IPS DF 6.9 (cell line): ENCODE results near the gene BTBD17.

Source experiments
- DNase-seq: peaks from one replicate; pipeline ENCODE4 v3.0.0-alpha.2; 2013; ENCODE audit warnings: low read depth, low spot score
- H3K27ac ChIP-seq: one replicate; pipeline ENCODE4 v1.5.1; 2013; ENCODE audit warnings: low read length, control low read depth
- H3K27me3 ChIP-seq: 2 replicates; pipeline ENCODE4 v1.6.1; 2013; ENCODE audit warnings: mild to moderate bottlenecking, low read length; ENCODE audit not compliant: control insufficient read depth, insufficient read depth
- H3K36me3 ChIP-seq: 2 replicates; pipeline ENCODE4 v1.6.1; 2013; ENCODE audit warnings: low read length; ENCODE audit not compliant: control insufficient read depth, insufficient read depth
- H3K4me1 ChIP-seq: 2 replicates; pipeline ENCODE4 v1.6.1; 2013; ENCODE audit warnings: low read length; ENCODE audit not compliant: control insufficient read depth, insufficient read depth
- H3K4me3 ChIP-seq: 2 replicates; pipeline ENCODE4 v1.5.1; 2013; ENCODE audit warnings: mild to moderate bottlenecking, low read length
- H3K9me3 ChIP-seq: 2 replicates; pipeline ENCODE4 v1.6.1; 2013; ENCODE audit warnings: low read length, inconsistent platforms; ENCODE audit not compliant: control insufficient read depth, insufficient read depth
- WGBS: extraction: QIAGEN DNeasy Blood & Tissue Kit; methylation state at CpG from one replicate; pipeline ENCODE4 v1.1.7; 2013; ENCODE audit warnings: mixed read lengths, missing lambda C conversion rate; ENCODE audit not compliant: insufficient read length, insufficient coverage; 5-methylcytosine and 5-hydroxymethylcytosine counted together

BTBD17 gene

DNA sequence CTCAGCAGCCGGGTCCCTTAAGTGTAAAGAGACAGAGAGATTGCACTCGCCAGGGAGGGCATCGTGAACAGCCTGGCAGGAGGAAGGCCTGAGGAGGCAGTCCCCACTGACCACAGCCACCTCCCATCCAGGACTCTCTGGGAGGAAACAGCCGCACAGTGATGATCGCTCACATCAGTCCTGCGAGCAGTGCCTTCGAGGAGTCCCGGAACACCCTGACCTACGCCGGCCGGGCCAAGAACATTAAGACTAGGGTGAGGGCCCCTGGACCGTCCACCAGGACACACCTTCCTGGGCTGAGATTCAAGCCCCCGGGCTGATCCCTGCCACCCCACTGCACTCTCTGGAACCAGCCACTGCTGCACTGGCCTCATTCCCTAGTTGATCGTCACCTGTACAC, 14.0 kb downstream of the BTBD17 start:
- H3K4me1 ChIP-seq = 0 out of 2 replicates have a peak, but pooled peaks cover 1% of the 10 kb centered on the region
- WGBS = no CpG with 5 or more reads among the region's 14 CpGs
- no peak overlapping the region for H3K27ac ChIP-seq
- peaks cover 12% of the 10 kb centered on the region for H3K27me3 ChIP-seq
- no peaks in the 10 kb centered on the region for H3K36me3 ChIP-seq
- no peak overlapping the region for H3K4me3 ChIP-seq
- H3K9me3 ChIP-seq = no peaks in the 10 kb centered on the region
- no peak for DNase-seq

DNA sequence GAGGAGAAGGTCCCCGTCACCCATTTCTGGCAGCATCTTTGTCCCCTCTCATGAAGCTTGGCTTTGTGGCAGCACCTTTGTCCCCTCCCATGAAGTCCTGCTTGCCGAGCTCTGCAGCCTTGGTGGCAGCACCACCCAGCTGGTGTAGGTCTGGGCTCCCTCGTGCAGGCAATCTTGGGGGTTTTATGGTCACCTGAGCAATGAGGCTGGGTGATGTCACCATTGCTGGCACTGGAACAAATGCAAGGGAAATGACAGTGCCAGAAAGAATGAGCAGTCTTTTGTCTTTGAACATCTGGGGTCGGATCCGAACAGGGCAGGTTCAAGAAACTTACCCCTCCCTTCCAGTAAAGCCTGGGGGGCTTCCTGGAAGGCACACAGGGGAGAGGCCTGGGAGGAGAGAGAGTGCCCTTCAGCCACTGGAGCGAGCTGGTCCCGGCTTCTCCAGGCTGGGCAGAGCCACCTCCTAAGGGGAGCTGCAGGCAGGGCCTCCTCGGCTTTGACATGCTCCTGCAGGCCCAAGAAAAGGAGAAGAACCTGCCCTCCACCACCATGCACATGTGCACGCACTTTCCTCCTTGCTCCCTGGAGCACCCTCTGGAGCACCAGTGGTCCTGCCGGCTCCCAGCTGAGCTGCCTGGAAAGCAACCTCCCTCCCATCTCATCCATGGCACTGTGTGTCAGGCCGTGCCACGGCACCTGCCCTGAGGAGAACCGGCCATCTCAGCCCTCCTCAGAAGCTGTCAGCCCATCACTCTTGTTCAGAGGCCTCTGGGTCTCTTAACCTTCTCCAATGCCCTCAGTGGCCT, 16.0 kb downstream of the BTBD17 start:
- Histone ChIP-seq H3K36me3 (no peaks in the 10 kb centered on the region), H3K9me3 (no peaks in the 10 kb centered on the region), H3K4me1 (peaks cover 2% of the 10 kb centered on the region; the same call in 1 of the 2 replicates), H3K27ac (no peak overlapping the region), H3K27me3 (no peaks in the 10 kb centered on the region), H3K4me3 (no peak overlapping the region)
- WGBS = no CpG with 5 or more reads among the region's 13 CpGs
- DNase-seq = no peak

DNA sequence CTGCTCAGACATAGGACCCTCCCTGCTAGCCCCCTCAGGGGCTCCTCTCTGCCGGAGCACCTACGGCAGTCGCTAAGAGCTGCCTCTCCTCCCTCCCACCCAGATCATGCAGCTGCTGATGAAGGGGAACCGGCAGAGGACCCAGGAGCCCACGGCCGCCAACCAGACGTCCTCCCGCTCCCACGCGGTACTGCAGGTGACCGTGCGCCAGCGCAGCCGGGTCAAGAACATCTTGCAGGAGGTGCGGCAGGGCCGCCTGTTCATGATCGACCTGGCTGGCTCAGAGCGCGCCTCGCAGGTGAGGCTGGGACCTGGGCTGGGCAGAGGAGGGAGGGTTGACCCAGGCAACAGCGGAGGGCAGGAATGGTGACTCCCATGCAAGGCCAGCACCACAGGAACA, 17.0 kb downstream of the BTBD17 start:
- DNase-seq = no peak
- no peaks in the 10 kb centered on the region for H3K36me3 ChIP-seq
- no peak overlapping the region for H3K27ac ChIP-seq
- peaks cover 2% of the 10 kb centered on the region; the same call in 1 of the 2 replicates for H3K4me1 ChIP-seq
- no peaks in the 10 kb centered on the region for H3K27me3 ChIP-seq
- no CpG with 5 or more reads among the region's 21 CpGs for WGBS
- no peaks in the 10 kb centered on the region for H3K9me3 ChIP-seq
- H3K4me3 ChIP-seq = no peak overlapping the region

DNA sequence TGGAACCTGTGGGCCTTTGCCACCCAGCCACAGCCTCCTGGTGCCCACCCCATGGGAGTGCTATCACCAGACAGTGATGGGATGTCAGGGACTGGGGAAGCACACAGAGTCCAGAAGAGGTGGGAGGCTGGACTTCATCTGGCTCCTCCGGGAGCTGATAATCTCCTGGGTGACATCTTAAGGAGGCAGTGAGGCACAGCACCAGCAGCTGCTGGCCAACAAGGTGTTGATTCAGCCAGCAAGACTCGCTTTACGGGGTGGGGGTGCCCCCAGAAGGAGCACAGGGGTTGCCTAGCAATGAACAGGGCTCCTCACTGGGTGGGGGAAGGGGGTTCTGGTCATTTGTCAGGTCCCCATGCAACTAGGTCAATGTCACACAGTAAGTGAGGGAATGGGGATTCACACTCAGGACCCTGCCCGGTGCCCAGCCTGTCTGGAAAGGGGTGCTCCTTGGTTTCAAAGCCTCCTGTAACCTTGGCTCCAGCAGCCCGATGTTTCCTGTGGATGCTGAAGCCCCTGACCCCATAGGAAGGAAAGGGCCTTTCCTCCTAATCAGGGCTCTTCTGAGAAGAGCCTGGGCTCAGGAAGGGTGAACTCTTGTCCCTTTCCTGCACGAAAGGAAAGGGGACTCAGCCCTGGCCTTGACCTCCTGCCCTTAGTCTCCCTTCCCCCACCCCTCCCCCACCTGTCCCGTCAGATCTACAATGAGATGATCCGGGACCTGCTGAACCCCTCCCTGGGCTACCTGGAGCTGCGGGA, 18.0 kb downstream of the BTBD17 start:
- H3K27me3 ChIP-seq = no peaks in the 10 kb centered on the region
- H3K4me3 ChIP-seq = no peak overlapping the region
- no peak overlapping the region for H3K27ac ChIP-seq
- no peaks in the 10 kb centered on the region for H3K36me3 ChIP-seq
- WGBS = no CpG with 5 or more reads among the region's 9 CpGs
- H3K9me3 ChIP-seq = no peaks in the 10 kb centered on the region
- H3K4me1 ChIP-seq = peaks cover 2% of the 10 kb centered on the region; the same call in 1 of the 2 replicates
- no peak for DNase-seq

DNA sequence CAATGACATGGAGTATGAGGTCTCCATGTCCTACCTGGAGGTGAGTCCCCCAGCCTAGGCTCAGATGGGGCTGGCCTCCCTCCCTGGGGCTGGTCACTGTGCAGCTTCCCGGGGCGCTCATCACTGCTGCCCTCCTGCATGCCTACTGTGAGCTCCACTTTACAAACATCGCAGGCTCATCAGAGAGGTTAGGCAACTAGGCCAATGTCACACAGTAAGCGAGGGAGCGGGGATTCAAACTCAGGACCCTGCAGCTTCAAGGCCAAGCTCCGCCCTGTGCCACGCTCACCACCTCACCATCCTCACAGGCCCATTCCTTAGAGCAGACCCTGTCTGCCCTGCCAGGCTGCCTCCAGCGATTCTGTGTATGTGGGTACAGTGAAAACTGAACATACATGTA, 18.5 kb downstream of the BTBD17 start:
- H3K4me1 ChIP-seq = peaks cover 2% of the 10 kb centered on the region; the same call in 1 of the 2 replicates
- no peaks in the 10 kb centered on the region for H3K27me3 ChIP-seq
- whole genome bisulfite sequencing = no CpG with 5 or more reads among the region's 8 CpGs
- no peaks in the 10 kb centered on the region for H3K36me3 ChIP-seq
- no peak overlapping the region for H3K27ac ChIP-seq
- H3K9me3 ChIP-seq = no peaks in the 10 kb centered on the region
- no peak overlapping the region for H3K4me3 ChIP-seq
- no peak for DNase-seq

DNA sequence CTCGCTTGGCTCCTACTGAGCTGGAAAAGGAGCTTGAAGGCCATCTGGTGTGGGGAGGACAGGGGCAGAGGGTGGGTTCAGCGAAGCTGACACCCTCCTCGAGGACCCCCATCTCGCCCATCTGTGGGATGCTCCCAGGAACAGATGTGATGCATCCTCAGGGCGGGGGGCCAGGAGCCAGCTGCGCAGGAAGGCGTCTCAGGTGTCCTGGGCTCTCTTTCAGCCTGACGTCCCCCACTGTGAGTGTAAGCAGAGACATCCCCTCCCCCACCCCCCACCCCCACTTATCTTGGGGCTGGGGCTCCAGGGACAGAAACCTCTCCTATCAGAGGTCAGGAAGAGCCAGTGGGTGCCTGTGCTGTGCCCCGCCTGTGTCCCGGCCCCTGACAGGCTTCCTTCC, 19.4 kb downstream of the BTBD17 start:
- no peak overlapping the region for H3K27ac ChIP-seq
- H3K27me3 ChIP-seq = no peaks in the 10 kb centered on the region
- DNase-seq = no peak
- no peaks in the 10 kb centered on the region for H3K9me3 ChIP-seq
- no peak overlapping the region for H3K4me3 ChIP-seq
- H3K4me1 ChIP-seq = peaks cover 2% of the 10 kb centered on the region; the same call in 1 of the 2 replicates
- H3K36me3 ChIP-seq = no peaks in the 10 kb centered on the region
- WGBS = no CpG with 5 or more reads among the region's 10 CpGs

DNA sequence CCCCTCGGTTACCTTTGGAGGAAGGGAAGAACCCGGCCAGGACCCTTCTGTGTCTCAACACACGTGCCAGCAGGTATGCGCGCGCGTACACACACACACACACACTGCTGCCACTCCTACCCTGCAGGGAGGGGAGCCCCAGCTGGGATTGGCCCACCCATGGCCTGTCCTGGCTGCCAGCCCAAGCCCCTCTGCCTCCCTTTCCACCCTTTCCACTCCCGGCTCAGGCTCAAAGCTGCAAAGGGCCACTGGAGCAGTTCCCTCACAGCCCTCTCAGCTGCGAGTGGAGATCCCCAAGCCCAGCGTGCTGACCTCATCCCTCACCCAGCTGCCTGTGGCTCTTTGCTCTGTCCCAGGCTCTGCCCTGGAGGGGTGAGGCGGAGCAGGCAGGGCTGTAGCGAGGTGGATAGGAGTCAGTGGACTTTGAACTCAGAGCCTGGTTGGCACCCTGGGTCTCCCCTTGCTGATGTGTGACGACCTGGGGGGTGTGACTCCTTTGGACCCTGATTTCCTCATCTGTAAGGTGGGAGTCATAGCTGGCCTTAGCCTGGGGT, 21.1 kb downstream of the BTBD17 start:
- WGBS = no CpG with 5 or more reads among the region's 13 CpGs
- Histone ChIP-seq H3K27me3 (no peaks in the 10 kb centered on the region), H3K36me3 (no peaks in the 10 kb centered on the region), H3K9me3 (no peaks in the 10 kb centered on the region), H3K4me1 (peaks cover 2% of the 10 kb centered on the region; the same call in 1 of the 2 replicates), H3K27ac (no peak overlapping the region), H3K4me3 (no peak overlapping the region)
- DNase-seq = no peak

DNA sequence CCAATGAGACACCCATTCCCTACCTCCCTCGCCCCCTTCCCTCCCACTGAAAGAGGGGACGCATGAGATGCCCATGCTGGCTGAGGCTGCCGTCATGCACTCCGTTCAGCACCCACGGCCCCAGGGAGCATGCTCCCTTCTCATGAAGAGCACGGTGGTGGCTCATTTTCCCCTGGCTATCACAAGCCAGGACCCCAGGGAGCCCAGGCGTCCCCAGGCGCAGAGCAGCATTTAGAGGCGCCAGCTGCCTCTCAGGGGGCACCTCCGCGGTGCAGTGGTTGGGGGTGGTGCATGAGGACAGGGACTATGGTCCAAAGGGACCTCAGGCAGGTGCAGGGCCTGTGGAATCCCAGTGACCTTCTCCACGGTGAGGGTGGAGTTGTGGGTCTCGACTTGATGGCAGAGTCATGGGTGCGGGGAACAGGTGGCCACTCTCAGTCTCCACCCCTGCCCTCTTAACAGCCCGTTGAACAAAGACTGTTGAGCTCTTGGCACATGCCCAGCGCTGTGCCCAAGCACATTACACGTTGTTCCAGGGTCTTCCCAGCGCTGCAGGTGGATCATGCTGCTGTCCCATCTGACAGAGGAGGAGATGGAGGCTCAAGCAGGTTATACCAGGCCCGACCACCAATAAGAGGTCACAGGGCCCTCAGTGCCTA, 22.0 kb downstream of the BTBD17 start:
- no peak for DNase-seq
- H3K9me3 ChIP-seq = no peaks in the 10 kb centered on the region
- H3K4me3 ChIP-seq = no peak overlapping the region
- H3K36me3 ChIP-seq = no peaks in the 10 kb centered on the region
- H3K27me3 ChIP-seq = no peaks in the 10 kb centered on the region
- H3K4me1 ChIP-seq = peaks cover 2% of the 10 kb centered on the region; the same call in 1 of the 2 replicates
- no peak overlapping the region for H3K27ac ChIP-seq
- whole genome bisulfite sequencing = no CpG with 5 or more reads among the region's 19 CpGs

DNA sequence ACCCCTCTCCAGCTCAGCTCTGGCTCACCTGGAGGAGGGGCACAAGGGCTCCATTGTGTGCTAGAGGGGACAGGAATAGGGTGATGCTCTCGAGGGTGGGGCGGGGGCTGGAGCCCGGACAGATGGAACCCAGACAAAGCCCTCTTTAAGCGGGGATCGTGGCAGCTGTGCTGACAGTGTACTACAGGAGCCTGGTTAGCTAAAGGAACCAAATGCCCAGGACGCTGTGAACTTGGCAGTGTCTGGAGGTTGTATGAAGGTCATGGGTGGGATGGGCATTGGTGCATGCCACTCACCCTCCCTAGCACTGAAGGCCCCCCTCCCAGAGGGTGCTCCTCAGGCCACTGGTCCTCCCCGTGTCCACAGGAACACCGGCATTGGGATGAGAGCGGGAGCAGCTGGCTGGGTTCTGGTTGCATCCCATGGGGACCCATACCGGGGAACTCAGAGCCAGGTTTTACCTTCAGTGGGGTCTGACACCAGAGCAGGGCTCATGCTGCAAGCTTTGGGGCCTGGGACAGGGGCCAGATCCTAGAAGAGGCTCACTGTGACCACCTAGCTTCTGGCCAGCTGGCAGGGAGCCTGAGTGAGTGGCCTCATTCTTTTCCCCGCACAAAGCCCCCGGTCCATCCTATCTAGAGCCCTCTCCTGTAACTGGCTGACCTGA, 23.7 kb downstream of the BTBD17 start:
- DNase-seq = no peak
- no peaks in the 10 kb centered on the region for H3K36me3 ChIP-seq
- no peak overlapping the region for H3K27ac ChIP-seq
- H3K27me3 ChIP-seq = no peaks in the 10 kb centered on the region
- H3K9me3 ChIP-seq = no peaks in the 10 kb centered on the region
- no CpG with 5 or more reads among the region's 12 CpGs for WGBS
- peaks cover 2% of the 10 kb centered on the region; the same call in 1 of the 2 replicates for H3K4me1 ChIP-seq
- no peak overlapping the region for H3K4me3 ChIP-seq

DNA sequence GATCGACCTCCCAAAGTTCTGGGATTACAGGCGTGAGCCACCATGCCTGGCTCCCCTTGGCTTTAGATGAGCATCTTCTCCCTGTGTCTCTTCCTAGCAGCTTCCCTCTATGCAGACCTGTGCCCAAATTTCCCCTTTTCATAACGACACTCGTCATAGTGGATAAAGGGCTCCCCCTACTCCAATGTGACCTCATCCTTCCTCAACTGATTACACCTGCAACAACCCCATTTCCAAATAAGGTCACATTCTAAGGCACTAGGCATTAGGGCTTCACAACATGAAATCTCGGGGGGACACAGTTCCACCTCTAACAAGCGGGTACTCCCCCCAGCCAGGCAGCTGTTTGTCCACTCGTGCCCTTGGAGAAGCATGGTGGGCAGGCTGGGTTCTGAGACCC, 25.4 kb downstream of the BTBD17 start:
- WGBS = no CpG with 5 or more reads among the region's 7 CpGs

More for the DNA sequence above, 25.4 kb downstream of the BTBD17 start:
- H3K27ac ChIP-seq = no peak overlapping the region
- no peak for DNase-seq
- H3K4me1 ChIP-seq = no peaks in the 10 kb centered on the region
- H3K4me3 ChIP-seq = no peak overlapping the region
- H3K27me3 ChIP-seq = no peaks in the 10 kb centered on the region
- no peaks in the 10 kb centered on the region for H3K9me3 ChIP-seq
- H3K36me3 ChIP-seq = no peaks in the 10 kb centered on the region
